Measurements from ENCODE around the gene GTPBP6.
"Not testable (repeated sequence)": the region's sequence is repeated elsewhere in the genome, so short reads cannot be mapped to it uniquely, and the experiment has no call there.

The GTPBP6 gene

DNA sequence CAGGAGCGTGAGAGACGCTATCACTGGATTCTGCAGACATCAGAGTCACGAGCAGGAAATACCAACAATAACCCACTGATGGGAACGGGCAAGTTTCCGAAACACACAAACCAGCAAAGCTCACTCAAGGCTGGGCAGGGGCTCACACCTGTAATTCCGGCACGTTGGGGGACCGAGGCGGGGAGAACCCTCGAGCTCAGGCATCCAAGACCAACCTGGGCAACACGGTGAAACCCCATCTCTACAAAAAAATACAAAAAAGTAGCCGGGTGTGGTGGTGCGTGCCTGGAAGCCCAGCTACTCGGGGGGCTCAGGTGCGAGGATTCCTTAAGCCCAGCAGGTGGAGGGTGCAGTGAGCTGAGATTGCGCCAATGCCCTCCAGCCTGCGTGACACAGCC, 17.2 kb upstream of the GTPBP6 start:
- DNase-seq, result no peak

DNA sequence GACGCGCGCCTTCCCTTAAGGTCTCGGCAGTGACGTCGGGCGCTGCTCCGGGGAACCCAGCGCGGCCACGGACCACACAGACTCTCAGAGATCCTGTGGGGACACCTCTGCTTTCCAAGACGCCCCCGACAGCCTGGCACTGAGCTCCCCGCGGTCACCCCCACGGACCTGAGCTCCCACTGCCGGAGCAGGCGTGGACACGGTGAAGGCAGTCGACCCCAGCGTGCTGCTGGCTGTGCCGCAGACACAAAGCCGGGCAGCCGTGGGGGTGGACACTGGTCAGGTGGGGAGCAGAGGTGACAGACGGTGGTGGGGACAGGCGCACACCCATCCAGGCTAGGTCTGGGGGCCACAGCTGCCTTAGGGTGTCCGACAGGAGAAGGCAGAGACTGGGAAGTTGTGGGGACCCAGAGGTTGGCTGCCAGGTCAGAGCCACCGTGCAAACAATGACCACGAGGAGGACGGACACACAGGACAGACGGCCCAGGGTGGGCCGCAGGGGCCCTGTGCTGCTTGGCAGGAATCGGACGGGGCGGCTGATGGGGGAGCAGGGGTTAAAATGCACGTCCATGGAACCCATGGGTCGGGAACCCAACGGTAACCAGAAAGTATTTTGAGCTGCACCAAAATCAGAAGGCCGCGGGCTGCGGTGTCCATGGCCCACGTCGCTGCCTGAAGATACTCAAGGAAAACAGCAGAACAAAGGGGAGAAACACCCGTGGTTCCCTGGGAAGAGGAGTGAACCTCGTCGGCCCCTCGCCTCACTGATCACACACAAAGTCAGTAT, 16.6 kb upstream of the GTPBP6 start:
- no peak for DNase-seq

GRCh38 chrX:334331-334891, 15.8 kb upstream of the GTPBP6 start:
- DNase-seq, result no peak

GRCh38 chrX:333611-334311, 15.2 kb upstream of the GTPBP6 start:
- DNase-seq, result no peak

DNA sequence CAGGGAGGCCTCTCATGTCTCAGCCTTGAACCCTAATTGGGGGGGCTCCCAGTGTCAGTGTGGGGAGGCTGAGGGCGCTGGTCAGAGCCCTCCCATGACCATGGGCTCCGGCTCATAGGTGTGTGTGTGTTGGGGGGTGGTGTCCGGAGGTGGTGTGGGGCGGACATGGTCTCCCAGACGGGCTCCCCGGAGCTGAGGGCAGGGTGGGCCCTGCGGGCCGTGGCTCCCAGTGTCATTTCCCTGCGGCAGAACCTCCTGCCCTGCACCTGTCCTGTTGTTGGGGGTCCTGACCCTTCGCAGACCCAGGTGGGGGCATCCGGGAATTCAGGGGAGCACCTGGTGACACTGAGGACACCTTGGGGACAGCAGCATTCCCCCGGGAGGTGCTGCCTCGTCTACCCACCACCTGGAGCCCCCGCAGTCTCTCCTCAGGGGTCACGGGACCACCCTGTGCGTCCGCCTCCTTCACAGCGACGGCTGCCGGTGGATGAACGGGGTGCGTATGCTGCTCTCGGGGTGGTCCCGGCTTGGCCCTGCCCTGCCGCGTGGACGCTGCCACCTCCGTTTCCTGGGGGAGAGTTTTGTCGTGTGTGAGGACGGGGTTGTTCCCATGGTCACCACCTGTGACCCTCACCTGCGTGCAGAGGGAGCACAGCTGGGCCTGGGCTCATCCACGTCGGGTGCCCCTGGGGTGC, 14.5 kb upstream of the GTPBP6 start:
- no peak for DNase-seq

DNA sequence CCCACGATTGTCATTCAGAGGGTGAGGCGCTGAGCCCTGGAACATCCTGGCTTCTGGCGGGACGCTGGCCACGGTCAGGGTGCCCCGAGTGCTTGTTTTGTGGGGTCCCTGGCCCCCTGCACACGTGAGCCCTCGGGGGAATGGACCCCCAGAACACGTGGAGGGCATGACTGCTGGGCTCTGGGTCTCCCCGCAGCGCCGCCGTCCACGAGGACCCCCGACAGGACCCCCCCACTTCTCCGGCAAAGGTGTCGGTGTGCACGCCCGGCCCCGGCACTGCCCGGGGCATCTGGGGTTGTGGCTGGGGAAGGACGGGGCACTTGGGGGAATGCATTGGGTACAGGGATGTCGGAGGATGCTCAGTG, 13.9 kb upstream of the GTPBP6 start:
- DNase-seq, result no peak

DNA sequence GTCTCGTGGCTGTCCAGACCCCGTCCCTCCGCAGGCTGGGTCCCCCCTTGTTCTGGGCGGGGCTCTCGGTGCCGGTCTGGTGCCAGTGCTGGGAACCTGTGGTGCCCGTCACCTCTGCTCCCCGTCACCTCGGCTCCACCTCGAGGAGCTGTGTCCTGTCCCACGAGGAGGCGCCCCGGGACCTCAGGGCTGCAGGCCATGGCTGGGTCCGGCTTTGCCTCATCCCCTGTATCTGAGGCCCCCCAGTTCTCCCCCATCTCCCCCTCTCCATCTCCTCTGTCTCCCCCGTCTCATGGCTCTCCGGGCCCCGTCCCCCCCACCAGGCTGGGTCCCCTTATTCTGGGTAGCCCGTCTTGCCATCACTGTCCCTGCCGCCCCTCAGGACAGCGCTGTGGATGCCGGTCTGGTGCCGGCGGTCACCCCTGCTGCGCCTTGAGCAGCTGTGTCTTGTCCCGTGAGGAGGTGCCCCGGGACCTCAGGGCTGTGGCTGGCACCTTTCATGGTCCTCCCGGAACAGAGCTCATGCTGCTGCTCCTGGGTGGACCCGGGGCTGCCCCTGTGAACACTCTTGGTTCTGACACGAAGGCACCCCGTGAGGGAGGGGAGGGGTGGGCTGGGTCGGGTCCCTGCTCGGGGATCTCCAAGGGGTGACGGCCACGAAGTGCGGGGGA, 13.4 kb upstream of the GTPBP6 start:
- DNase-seq, result peak in 1 of 56 donors; percentile 5

- DNase-seq, result peak in 1 of 56 donors; percentile 1
Measured at GRCh38 chrX:331151-331824, 12.7 kb upstream of the GTPBP6 start.

GRCh38 chrX:330726-331150, 12.1 kb upstream of the GTPBP6 start:
- no peak for DNase-seq

DNA sequence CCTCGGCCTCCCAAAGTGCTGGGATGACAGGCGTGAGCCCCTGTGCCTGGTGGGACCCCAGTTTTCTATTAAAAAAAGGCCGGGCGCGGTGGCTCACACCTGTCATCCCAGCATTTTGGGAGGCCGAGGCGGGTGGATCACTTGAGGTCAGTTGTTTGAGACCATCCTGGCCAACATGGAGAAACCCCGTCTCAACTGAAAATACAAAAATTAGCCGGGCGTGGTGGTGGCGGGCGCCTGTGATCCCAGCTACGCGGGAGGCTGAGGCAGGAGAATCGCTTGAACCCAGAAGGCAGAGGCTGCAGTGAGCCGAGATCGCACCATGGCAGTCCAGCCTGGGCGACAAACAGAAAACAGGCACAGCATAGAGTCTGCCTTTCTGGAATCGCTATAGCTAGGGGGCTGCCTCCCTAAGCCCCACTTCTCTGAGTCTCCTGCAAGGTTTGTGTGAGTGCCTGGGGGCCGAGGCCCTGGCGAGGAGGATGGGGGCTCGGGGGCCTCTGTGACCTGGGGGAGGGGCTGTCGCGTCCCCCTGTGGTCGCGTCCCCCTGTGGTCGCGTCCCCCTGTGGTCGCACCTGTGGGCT, 11.6 kb upstream of the GTPBP6 start:
- not testable (repeated sequence) for DNase-seq

DNA sequence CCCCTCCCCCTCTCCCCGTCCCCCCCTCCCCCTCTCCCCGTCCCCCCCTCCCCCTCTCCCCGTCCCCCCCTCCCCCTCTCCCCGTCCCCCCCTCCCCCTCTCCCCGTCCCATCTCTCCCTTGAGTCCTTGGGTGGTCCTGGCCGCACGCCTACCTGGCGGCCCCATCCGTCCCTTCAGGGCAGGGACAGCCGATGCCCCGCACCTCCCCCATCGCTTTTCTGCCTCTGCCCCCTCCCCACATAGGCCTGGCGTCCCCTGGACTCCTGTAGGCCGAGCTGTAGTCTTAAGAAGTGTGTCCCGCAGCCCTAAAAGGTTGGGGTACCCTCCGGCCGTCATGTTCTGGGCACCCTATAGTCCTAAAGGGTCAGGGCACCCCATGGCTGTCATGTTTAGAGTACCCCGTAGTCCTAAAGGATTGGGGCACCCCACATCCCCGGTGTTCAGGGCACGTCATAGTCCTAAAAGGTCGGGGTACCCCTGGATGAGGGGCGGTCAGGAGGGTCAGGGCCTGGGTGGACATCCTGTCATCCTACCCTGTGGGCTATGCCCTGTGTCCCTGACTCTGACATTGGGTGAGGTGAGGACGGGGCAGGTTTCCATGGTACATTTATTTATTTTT, 10.8 kb upstream of the GTPBP6 start:
- no peak for DNase-seq

DNA sequence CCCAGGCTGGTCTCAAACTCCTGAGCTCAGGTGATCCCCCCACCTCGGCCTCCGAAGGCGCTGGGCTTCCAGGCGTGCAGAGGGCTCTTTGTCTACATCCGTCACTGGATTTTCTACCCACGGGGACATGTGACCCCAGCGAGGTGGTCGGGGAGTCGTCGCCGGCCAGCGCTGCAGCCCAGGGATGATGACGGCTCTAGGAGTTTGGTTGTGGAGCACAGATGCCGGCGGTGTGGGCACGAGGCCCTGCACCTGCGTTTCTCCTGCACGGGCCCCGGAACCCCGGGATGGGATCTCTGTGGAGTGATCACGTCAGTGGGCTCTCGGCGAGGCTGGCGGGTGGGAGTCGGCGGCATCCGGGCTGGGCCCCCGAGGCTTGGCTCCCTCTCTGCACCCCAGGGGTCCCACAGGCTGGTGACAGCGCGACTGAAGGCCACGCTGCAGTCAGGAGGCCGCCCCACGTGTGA, 9.1 kb upstream of the GTPBP6 start:
- DNase-seq, result no peak

DNA sequence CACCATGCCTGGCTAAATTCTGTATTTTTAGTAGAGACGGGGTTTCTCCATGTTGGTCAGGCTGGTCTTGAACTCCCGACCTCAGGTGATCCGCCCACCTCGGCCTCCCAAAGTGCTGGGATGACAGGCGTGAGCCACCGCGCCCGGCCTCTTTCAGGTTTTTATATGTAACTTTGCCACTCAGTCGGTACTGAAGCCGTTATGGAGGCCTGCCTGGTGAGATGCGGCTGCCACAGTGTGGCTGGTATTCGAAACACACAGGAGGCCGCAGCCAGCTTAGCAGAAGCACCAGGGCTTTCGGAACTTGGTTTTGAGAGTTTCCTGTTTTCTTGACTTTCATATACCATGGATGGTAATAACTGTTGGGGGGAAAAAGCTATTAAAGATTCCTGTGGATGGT, 6.1 kb upstream of the GTPBP6 start:
- not testable (repeated sequence) for DNase-seq

DNA sequence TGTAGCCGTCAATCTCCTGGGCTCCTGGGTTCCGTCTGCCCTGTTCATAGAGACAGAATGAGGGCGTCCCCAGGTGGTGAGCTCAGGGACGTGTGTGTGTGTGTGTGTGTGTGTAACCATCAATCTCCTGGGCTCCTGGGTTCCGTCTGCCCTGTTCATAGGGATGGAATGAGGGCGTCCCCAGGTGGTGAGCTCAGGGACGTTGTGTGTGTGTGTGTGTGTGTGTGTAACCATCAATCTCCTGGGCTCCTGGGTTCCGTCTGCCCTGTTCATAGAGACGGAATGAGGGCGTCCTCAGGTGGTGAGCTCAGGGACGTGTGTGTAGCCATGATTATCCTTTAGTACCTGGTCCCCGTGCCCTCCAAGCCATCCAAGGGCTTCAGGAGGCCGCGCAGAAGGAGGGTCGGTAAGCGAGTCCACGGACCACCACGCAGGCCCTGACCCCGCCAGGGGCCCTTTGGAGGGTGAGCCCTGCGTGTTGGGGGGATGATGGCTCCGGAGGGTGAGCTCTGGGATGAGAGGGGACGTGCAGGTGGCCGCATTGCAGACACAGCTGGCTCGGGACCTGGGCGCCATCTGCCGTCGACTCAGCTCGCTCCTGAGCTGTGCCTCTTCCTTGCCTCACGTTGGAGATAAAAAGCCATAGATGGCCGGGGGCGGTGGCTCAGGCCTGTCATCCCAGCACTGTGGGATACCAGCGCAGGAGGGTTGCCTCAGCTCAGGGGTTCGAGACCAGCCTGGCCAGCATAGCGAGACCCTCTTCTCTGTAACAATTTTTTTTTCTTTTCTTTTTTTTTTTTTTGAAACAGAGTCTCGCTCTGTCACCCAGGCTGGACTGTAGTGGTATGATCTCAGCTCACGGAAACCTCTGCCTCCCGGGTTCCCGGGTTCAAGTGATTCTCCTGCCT, 5.4 kb upstream of the GTPBP6 start:
- DNase-seq, result no peak

- DNase-seq, result no peak
Measured at GRCh38 chrX:320126-320783, 1.7 kb upstream of the GTPBP6 start.

DNA sequence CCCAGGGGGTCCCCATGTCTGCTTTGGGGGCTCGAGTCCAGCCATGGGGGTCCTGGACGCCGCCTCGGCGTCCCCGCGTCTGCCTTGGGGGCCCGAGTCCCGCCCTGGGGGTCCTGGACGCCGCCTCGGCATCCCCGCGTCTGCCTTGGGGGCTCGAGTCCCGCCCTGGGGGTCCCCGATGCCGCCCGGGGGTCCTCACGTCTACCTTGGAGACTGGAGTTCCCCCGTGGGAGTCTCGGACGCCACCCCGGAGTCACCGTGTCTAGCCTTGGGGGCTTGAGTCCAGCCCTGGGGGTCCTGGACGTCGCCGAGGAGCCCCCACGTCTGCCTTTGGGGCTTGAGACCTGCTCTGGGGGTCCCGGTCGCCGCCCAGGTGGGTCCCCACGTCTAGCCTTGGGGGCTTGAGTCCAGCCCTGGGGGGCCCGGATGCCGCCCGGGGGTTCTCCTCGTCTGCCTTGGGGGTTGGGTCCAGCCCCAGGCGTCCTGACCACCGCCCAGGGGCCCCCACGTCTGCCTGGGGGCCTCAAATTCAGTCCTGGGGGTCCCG, 1.1 kb upstream of the GTPBP6 start:
- DNase-seq, result no peak

DNA sequence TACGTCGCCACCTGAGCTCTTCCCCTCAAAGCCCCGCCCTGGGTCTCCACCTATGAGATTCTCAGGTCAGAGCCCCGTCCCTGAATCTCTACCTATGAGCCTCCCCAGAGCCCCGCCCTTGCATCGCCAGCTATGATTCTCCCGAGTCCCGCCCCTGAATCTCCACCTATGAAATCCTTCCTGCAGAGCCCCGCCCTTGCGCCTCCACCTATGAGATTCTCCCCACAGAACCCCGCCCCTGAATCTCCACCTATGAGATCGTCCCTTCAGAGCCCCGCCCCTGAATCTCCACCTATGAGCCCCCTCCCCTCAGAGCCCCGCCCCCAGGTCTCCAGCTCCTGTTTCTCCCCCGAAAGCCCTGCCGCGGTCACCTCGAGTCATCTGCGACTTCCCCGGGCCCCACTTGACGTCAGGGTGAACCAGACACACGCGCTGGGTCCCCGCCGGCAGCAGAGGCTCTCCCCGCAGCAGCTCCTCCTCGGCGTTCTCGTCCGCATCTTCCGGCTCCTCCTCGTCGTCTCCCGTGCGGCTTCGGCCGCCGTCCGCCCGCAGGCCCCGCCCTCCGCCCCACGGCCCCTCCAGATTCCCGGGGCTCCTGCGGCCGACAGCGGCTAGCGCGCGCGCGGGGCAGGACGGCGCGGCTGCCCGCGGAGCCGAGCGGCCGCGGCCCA, 393 bp downstream of the GTPBP6 start:
- DNase-seq, result no peak
